Measurements from ENCODE around the gene CDK5RAP3.

The CDK5RAP3 gene

DNA sequence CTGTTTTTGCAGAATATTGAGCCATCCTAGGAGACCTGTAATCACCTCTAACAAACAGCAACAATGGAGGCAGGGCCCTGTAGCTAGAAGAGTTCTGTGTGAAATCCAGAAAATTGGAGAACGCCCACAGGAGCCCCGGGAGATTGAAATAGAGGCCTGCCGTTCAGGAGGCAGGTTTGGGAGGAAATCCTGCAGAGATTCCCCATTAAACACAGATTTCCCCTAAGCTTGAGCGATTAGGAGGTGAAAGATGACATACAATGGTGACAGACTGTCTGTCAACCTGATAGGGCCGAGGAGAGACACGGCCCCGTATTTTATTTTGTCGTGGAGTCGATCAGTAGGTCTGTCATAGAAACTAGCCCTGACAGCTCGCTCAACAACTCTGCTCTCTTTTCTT lies 18.2 kb downstream of the CDK5RAP3 start:
- no peak for DNase-seq
- Histone ChIP-seq H3K4me3 (ENCODE audit: control insufficient read depth in 1 of 7, extremely low read depth in 1 of 7, insufficient read depth in 4 of 7, low read depth in 2 of 7, low read length in 6 of 7) (no peak overlapping the region), H3K27ac (ENCODE audit: insufficient read depth in 1 of 2, low read depth in 1 of 2, low read length in 2 of 2, poor library complexity in 1 of 2, severe bottlenecking in 2 of 2) (no peak overlapping the region), H3K36me3 (ENCODE audit: control insufficient read depth in 4 of 4, insufficient read depth in 4 of 4, low read length in 3 of 4) (peaks cover 0 to 2% (median under 1%) of the 10 kb centered on the region in 4 experiments), H3K4me1 (ENCODE audit: control extremely low read depth in 1 of 4, control insufficient read depth in 4 of 4, insufficient read depth in 4 of 4, low read length in 3 of 4) (peaks cover 0 to 5% (median 3%) of the 10 kb centered on the region in 4 experiments), H3K27me3 (replicated peaks in 2 of 5; ENCODE audit: control insufficient read depth in 4 of 5, insufficient read depth in 5 of 5, low read length in 4 of 5) (peaks cover 0 to 22% (median 3%) of the 10 kb centered on the region in 5 experiments), H3K9me3 (ENCODE audit: control extremely low read depth in 1 of 5, control insufficient read depth in 4 of 5, insufficient read depth in 2 of 5, low read depth in 1 of 5, low read length in 4 of 5) (no peaks in the 10 kb centered on the region)
- ChIA-PET POLR2A (interaction anchor here (0.6 kb wide), 1 partner anchor 22 kb away, joined by 3 read pairs; no protein-coding TSS in a partner anchor), CTCF (interaction anchor here (0.7 to 23.5 kb wide), 7 partner anchors 8 to 47 kb away, joined by 3 to 511 read pairs (median 4); no protein-coding TSS in a partner anchor)
- 96% methylated on average over 9 of the region's 10 CpGs for WGBS (ENCODE audit: insufficient coverage)

DNA sequence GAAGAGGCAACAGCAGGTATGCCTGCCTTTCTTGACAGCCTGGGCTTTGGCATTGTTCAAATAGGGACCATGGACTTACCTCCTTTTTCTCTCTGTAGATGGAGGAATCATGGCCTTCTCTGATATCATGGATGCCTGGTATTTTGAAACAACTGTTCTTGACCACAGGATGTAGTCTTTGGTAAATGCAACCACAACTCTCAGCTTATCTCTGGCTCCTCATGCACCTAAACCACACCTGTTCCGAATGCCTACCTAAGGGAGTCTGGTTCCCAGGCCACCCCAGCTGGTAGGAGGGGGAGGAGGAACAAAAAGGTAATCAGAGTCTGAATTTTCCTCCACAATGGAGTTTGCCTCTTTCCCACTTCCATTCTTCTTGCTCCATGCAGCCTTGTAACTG lies 18.8 kb downstream of the CDK5RAP3 start:
- Histone ChIP-seq H3K27ac (ENCODE audit: insufficient read depth in 1 of 2, low read depth in 1 of 2, low read length in 2 of 2, poor library complexity in 1 of 2, severe bottlenecking in 2 of 2) (no peak overlapping the region), H3K36me3 (ENCODE audit: control insufficient read depth in 4 of 4, insufficient read depth in 4 of 4, low read length in 3 of 4) (no peaks in the 10 kb centered on the region), H3K27me3 (replicated peaks in 2 of 5; ENCODE audit: control insufficient read depth in 4 of 5, insufficient read depth in 5 of 5, low read length in 4 of 5) (peaks cover 0 to 22% (median 3%) of the 10 kb centered on the region in 5 experiments), H3K9me3 (ENCODE audit: control extremely low read depth in 1 of 5, control insufficient read depth in 4 of 5, insufficient read depth in 2 of 5, low read depth in 1 of 5, low read length in 4 of 5) (no peaks in the 10 kb centered on the region), H3K4me1 (ENCODE audit: control extremely low read depth in 1 of 4, control insufficient read depth in 4 of 4, insufficient read depth in 4 of 4, low read length in 3 of 4) (peaks cover 0 to 3% (median under 1%) of the 10 kb centered on the region in 4 experiments), H3K4me3 (ENCODE audit: control insufficient read depth in 1 of 7, extremely low read depth in 1 of 7, insufficient read depth in 4 of 7, low read depth in 2 of 7, low read length in 6 of 7) (no peak overlapping the region)
- no CpG with 5 or more reads among the region's 1 CpG for WGBS (ENCODE audit: insufficient coverage)
- CTCF ChIA-PET = interaction anchor here (0.7 to 23.5 kb wide), 6 partner anchors 9 to 26 kb away, joined by 3 to 511 read pairs (median 6); no protein-coding TSS in a partner anchor
- DNase-seq = peak in 1 of 3 donors; percentile 16
- POLR2A ChIA-PET = no interaction called here

DNA sequence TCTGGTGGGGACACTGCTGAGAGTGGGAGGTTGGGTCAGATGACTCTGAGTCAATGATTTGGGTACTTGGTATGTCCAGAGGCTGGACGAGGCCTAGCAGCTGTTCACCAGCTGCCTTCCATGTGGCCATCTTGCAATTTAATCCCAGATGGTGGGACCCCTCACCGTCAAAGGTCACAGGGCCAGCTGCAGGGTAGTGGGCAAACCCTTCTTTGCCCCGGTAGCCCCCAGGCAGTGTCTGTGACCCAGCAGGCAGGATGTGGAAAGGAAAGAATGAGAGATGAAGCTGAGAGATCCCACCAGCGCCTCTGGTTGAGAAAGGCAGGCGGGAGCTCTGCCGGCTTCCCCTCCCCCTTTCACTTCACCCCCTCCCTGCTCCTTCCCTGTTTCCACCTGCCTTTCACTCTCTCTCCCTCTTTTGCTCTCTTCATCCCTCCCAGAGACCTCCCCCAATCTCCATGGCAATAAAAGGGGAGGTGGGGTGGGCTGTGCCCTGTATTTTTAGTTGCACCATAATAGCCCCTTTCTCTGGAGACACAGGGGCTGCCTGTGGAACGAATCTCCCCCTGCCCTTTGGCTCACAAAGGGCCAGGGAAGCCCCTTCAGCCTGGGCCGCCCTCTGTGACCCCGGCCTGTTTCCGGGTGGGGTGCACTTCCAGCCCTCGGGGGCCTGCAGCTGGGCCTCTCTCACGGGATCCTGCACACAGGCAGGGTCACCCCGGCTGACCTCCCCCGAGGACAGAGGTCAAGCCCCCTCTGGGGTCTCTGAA lies 20.2 kb downstream of the CDK5RAP3 start:
- Histone ChIP-seq H3K9me3 (ENCODE audit: control extremely low read depth in 1 of 5, control insufficient read depth in 4 of 5, insufficient read depth in 2 of 5, low read depth in 1 of 5, low read length in 4 of 5) (no peaks in the 10 kb centered on the region), H3K27me3 (replicated peaks in 2 of 5; ENCODE audit: control insufficient read depth in 4 of 5, insufficient read depth in 5 of 5, low read length in 4 of 5) (peaks cover 0 to 22% (median 3%) of the 10 kb centered on the region in 5 experiments), H3K36me3 (ENCODE audit: control insufficient read depth in 4 of 4, insufficient read depth in 4 of 4, low read length in 3 of 4) (no peaks in the 10 kb centered on the region), H3K4me1 (ENCODE audit: control extremely low read depth in 1 of 4, control insufficient read depth in 4 of 4, insufficient read depth in 4 of 4, low read length in 3 of 4) (peaks cover 0 to 3% (median under 1%) of the 10 kb centered on the region in 4 experiments), H3K27ac (ENCODE audit: insufficient read depth in 1 of 2, low read depth in 1 of 2, low read length in 2 of 2, poor library complexity in 1 of 2, severe bottlenecking in 2 of 2) (no peak overlapping the region), H3K4me3 (ENCODE audit: control insufficient read depth in 1 of 7, extremely low read depth in 1 of 7, insufficient read depth in 4 of 7, low read depth in 2 of 7, low read length in 6 of 7) (no peak overlapping the region)
- 88% methylated on average over 7 of the region's 14 CpGs for WGBS (ENCODE audit: insufficient coverage)
- POLR2A ChIA-PET = no interaction called here
- no peak for DNase-seq
- CTCF ChIA-PET = interaction anchor here (0.6 to 23.5 kb wide), 4 partner anchors 11 to 84 kb away, joined by 3 to 511 read pairs (median 15); no protein-coding TSS in a partner anchor

- peaks cover 0 to 14% (median 3%) of the 10 kb centered on the region in 5 experiments for H3K27me3 ChIP-seq (replicated peaks in 2 of 5; ENCODE audit: control insufficient read depth in 4 of 5, insufficient read depth in 5 of 5, low read length in 4 of 5)
- H3K4me1 ChIP-seq (ENCODE audit: control extremely low read depth in 1 of 4, control insufficient read depth in 4 of 4, insufficient read depth in 4 of 4, low read length in 3 of 4) = peaks cover 0 to 3% (median under 1%) of the 10 kb centered on the region in 4 experiments
- no peak overlapping the region for H3K27ac ChIP-seq (ENCODE audit: insufficient read depth in 1 of 2, low read depth in 1 of 2, low read length in 2 of 2, poor library complexity in 1 of 2, severe bottlenecking in 2 of 2)
- DNase-seq = no peak
- H3K4me3 ChIP-seq (ENCODE audit: control insufficient read depth in 1 of 7, extremely low read depth in 1 of 7, insufficient read depth in 4 of 7, low read depth in 2 of 7, low read length in 6 of 7) = no peak overlapping the region
- WGBS (ENCODE audit: insufficient coverage) = 100% methylated on average over 2 of the region's 4 CpGs
- ChIA-PET POLR2A (no interaction called here), CTCF (interaction anchor here (3.0 kb wide), 1 partner anchor 26 kb away, joined by 9 read pairs; no protein-coding TSS in a partner anchor)
- H3K36me3 ChIP-seq (ENCODE audit: control insufficient read depth in 4 of 4, insufficient read depth in 4 of 4, low read length in 3 of 4) = no peaks in the 10 kb centered on the region
- no peaks in the 10 kb centered on the region for H3K9me3 ChIP-seq (ENCODE audit: control extremely low read depth in 1 of 5, control insufficient read depth in 4 of 5, insufficient read depth in 2 of 5, low read depth in 1 of 5, low read length in 4 of 5)
Observed at GRCh38 chr17:47992216-47992615, 21.3 kb downstream of the CDK5RAP3 start.

DNA sequence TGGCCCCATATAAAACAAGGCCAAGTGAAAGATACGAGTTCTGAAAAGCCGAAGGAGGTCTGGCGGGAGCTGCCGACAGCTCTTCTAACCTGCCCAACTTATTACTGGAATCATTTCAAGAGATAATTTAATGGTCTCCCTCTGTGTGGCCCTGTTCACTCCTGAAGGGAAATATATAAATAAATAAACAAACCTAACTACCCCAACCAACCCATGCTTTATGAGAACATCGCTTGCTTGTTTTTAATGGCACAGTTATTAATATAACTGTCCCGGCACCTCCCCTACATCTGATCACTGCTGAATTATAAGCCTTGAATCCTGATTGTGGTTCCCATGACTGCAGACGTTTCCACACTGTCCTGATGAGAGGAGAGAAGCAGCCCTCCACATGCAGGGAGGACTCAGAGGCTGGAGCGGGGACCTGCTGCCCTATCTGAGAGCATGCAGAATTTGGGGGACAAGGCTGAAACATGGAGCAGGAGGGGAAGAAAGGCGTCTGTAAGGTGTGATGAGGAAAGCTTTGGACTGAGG lies 22.2 kb downstream of the CDK5RAP3 start:
- ChIA-PET POLR2A (no interaction called here), CTCF (interaction anchor here (1.1 to 3.0 kb wide), 3 partner anchors 14 to 25 kb away, joined by 3 to 9 read pairs (median 5); no protein-coding TSS in a partner anchor)
- Histone ChIP-seq H3K27me3 (replicated peaks in 2 of 5; ENCODE audit: control insufficient read depth in 4 of 5, insufficient read depth in 5 of 5, low read length in 4 of 5) (peaks cover 0 to 6% (median 3%) of the 10 kb centered on the region in 5 experiments), H3K4me3 (ENCODE audit: control insufficient read depth in 1 of 7, extremely low read depth in 1 of 7, insufficient read depth in 4 of 7, low read depth in 2 of 7, low read length in 6 of 7) (no peak overlapping the region), H3K9me3 (ENCODE audit: control extremely low read depth in 1 of 5, control insufficient read depth in 4 of 5, insufficient read depth in 2 of 5, low read depth in 1 of 5, low read length in 4 of 5) (no peaks in the 10 kb centered on the region), H3K4me1 (ENCODE audit: control extremely low read depth in 1 of 4, control insufficient read depth in 4 of 4, insufficient read depth in 4 of 4, low read length in 3 of 4) (peaks cover 0 to 3% (median 0%) of the 10 kb centered on the region in 4 experiments), H3K36me3 (ENCODE audit: control insufficient read depth in 4 of 4, insufficient read depth in 4 of 4, low read length in 3 of 4) (no peaks in the 10 kb centered on the region), H3K27ac (ENCODE audit: insufficient read depth in 1 of 2, low read depth in 1 of 2, low read length in 2 of 2, poor library complexity in 1 of 2, severe bottlenecking in 2 of 2) (no peak overlapping the region)
- 100% methylated on average over 2 of the region's 9 CpGs for WGBS (ENCODE audit: insufficient coverage)
- DNase-seq = no peak

DNA sequence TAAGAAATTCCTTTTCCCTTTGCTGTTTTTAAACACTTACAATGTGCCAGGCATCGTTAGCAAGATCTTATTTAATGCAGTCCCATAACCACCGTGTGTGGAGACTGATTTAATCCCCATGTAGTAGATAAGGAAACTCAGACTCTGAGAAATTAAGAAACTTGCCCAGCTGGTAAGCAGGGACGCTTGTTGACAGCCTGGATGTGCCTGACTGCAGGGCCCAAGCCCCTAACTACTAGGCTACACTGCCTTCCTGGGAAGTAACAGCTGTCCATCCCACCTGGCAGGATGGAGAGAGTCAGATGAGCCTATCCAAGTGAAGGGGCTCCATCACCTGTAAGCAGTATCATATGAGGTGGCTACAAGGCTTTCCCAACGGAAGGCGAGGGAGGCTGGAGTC lies 23.1 kb downstream of the CDK5RAP3 start:
- WGBS (ENCODE audit: insufficient coverage) = 98% methylated on average over 5 of the region's 5 CpGs
- peaks cover 0 to 3% (median 0%) of the 10 kb centered on the region in 4 experiments for H3K4me1 ChIP-seq (ENCODE audit: control extremely low read depth in 1 of 4, control insufficient read depth in 4 of 4, insufficient read depth in 4 of 4, low read length in 3 of 4)
- H3K27ac ChIP-seq (ENCODE audit: insufficient read depth in 1 of 2, low read depth in 1 of 2, low read length in 2 of 2, poor library complexity in 1 of 2, severe bottlenecking in 2 of 2) = no peak overlapping the region
- H3K27me3 ChIP-seq (replicated peaks in 2 of 5; ENCODE audit: control insufficient read depth in 4 of 5, insufficient read depth in 5 of 5, low read length in 4 of 5) = peaks cover 0 to 5% (median 3%) of the 10 kb centered on the region in 5 experiments
- no peaks in the 10 kb centered on the region for H3K9me3 ChIP-seq (ENCODE audit: control extremely low read depth in 1 of 5, control insufficient read depth in 4 of 5, insufficient read depth in 2 of 5, low read depth in 1 of 5, low read length in 4 of 5)
- DNase-seq = no peak
- no peaks in the 10 kb centered on the region for H3K36me3 ChIP-seq (ENCODE audit: control insufficient read depth in 4 of 4, insufficient read depth in 4 of 4, low read length in 3 of 4)
- H3K4me3 ChIP-seq (ENCODE audit: control insufficient read depth in 1 of 7, extremely low read depth in 1 of 7, insufficient read depth in 4 of 7, low read depth in 2 of 7, low read length in 6 of 7) = no peak overlapping the region
- CTCF ChIA-PET = interaction anchor here (1.0 to 3.0 kb wide), 4 partner anchors 15 to 52 kb away, joined by 3 to 9 read pairs (median 4); partner anchors contain the start of gene PNPO
- POLR2A ChIA-PET = no interaction called here
